ENCODE measurements around the gene SKIC3.

SKIC3 gene

DNA sequence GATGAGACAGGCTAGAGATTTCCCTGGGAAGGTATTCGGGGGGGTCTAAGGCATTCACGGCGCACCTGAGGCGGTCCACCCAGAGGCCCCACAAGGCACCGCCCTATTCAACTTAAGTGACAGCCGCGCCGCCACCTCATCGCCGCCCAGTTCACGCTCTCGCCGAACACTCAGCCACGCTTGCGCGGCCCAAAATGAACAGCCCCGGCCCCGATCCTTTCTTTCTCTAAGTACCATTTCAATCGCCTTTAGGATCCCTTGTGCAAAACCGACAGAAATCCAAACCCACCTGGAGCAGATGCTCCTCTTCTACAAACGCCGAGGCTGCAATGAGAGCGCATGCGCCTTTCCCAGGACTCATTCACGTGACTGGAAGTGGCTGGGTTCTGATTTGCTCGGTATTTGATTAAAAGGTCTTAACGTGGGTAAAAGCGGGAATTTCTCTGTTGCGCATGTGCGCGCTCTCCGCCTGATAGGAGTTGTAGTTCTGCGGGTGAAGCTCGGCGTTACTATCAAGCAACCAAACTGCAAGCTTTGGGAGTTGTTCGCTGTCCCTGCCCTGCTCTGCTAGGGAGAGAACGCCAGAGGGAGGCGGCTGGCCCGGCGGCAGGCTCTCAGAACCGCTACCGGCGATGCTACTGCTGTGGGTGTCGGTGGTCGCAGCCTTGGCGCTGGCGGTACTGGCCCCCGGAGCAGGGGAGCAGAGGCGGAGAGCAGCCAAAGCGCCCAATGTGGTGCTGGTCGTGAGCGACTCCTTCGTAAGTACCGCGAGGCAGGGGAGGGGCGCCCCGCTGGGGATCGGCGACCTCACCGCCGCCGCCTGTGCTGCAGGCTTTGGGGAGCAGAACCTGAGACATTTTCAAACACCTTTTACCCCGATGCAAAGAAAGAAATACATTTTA, at the start of gene SKIC3, which contains the start of gene ARSK:
Gene SKIC3 (minus strand): TSS at position 331 of the 902 bp plus-strand sequence. CDS start 7,827 bp downstream, outside the sequence.
Gene ARSK (plus strand): TSS at position 455 of the 902 bp plus-strand sequence. CDS start 178 bp downstream, at position 633.
- peak; percentile 94 for DNase-seq

GRCh38 chr5:95600557-95600956, 45.8 kb upstream of the SKIC3 start:
- DNase-seq, result no peak

- no peak for DNase-seq
Measured at GRCh38 chr5:95599252-95599651, 44.5 kb upstream of the SKIC3 start.

DNA sequence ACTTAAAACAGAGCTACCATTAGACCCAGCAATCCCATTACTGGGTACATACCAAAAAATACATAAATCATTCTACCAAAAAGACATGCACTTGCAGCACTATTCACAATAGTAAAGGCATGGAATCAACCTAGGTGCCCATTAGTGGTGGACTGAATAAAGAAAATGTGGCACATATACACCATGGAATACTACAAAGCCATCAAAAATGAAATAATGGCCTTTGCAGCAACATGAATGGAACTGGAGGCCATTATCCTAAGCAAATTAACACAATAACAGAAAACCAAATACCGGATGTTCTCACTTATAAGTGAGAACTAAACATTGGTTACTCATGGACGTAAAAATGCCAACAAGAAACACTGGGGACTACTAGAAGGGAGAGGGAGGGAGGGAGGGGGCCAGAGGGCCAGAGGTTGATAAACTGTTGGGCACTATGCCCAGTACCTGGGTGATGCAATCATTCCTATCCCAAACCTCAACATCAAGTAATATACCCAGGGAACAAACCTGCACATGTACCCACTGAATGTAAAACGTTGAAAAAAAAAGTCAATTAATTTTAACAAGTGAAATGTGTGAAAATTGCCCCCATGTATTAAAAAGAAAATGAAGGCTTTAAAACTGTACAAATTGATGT, 40.6 kb upstream of the SKIC3 start:
- no peak for DNase-seq

DNA sequence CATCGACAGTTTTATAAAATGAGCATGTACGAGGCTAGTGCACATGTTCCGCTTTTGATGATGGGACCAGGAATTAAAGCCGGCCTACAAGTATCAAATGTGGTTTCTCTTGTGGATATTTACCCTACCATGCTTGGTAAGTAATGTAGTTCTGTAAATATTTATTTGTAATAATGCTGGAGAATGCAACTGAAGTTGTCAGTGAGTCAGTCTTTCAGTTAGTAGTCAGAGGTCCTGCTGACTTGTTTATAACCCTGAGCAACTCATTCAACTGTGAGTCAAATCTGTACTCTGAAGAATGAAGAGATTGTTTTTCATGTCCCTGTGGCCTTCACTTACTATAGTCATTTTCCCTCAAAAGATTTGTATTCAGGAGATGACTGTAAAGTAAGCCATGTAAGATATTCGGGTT, 36.7 kb upstream of the SKIC3 start:
- no peak for DNase-seq

DNA sequence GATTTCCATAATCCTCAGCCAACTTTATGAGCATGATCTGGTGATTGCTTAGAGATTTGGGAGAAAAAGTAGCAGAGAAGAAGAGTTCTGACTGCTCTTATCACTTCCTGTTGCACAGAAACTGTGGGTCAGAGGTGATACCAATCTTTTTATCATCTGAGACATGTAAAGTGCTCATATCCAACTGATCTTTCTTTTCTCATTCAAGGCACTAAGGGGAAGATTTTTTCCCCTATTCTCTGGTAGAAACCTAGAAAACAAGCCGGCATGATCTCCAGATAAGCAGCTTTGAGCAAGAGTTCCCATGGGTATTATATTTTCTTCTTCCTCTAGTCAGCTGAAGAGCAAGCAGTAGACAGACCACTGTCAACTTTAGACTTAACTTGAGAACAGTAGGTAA, 36.1 kb upstream of the SKIC3 start:
- DNase-seq, result no peak

DNA sequence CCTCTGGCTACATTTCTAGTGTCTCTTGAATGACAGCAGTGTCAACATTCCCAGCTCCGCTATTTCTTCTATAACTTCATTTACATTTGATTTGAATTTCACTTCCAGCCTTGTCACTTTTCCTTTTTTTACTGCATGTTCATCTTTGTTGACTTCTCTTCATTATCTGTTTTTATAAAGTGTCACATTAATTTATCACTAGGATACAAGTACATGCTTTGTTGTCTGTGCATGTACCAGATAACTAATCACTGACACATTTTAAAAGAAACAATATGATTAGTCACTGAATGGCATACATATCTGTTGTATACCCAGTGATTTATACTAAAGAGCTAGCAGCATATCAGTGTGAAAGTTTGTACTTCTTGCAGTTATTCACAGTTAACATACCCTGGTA, 29.2 kb upstream of the SKIC3 start:
- no peak for DNase-seq

DNA sequence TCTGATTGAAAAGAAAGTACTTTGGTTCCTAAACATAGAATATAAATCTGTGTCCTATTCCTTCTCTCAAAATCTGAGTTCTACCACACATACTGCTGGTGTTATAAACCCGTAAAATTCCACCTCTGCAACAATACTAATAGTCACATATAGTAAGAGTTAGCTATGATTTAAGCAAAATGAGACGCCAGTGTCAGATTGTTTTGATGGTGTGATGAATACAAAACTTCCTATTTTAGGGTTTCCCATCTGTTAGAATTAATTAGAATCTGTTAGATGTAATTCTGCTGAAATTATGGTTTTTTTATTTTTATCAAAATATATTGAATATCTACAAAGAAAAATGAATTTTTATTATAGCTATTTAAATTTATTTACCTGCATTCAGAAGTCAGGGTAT, 26.8 kb upstream of the SKIC3 start:
- DNase-seq, result no peak

GRCh38 chr5:95572016-95572415, 17.2 kb upstream of the SKIC3 start:
- DNase-seq, result no peak

GRCh38 chr5:95565280-95565920, 10.6 kb upstream of the SKIC3 start:
- no peak for DNase-seq

DNA sequence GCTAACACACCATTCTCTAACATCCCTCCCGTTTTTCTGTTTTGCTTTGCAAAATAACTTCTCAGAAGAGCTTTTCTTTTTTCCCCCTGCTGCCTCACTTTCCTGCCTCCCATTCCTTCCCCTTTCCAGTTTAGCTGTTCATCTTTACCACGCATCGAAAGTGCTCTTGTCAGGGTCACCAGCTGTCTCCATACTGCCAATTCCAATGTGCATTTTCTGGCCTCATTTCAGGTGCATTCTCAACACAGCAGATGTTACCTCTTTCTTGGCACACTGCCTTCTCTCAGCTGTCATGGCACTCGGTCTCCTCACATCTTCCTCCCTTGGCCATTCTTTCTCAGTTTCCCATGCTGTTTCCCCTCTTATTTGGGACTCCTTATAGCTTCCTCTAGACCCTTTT, 9.7 kb upstream of the SKIC3 start:
- no peak for DNase-seq

GRCh38 chr5:95563367-95563766, 8.6 kb upstream of the SKIC3 start:
- DNase-seq, result no peak

DNA sequence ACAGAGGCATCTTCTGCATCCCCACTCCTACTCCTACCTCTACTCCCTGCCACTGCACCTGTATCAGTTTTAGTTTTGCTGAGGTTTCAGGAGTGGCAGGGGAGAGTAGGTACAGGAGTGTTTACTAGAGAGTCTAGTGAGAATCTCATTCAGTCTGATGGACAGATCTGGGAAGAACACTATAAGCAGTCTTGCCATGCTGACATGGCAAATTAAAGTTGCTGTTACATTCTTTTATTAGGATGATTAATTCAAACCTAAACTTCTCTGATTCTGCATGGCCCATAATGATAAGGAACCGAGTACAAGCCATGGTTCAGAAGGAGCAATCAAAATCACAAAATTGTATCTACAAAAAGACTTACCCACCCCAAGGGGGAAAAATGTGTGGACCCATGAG, 7.5 kb upstream of the SKIC3 start:
- DNase-seq, result no peak

DNA sequence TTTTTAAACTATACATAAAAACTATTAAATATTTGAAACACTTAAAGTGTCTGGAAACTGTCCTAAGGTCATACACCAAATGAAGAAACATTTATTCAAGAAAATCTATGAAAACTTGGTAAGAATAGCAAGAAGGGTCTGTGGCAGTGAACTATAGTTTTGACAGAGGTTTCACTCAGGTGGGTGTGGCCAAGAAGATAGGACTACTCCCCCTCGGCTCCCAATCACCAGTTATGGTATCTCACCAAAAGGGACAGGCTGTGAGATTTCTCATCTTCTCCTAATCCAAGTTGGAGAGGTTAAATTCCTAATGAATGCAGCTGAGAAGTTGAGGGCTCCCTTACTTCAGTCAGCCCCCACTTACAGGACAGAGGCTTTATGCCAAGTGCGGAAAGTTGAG, 3.1 kb upstream of the SKIC3 start:
- no peak for DNase-seq

GRCh38 chr5:95555553-95555952, 776 bp upstream of the SKIC3 start:
- no peak for DNase-seq

GRCh38 chr5:95554331-95554646, 488 bp downstream of the SKIC3 start:
- DNase-seq, result no peak

DNA sequence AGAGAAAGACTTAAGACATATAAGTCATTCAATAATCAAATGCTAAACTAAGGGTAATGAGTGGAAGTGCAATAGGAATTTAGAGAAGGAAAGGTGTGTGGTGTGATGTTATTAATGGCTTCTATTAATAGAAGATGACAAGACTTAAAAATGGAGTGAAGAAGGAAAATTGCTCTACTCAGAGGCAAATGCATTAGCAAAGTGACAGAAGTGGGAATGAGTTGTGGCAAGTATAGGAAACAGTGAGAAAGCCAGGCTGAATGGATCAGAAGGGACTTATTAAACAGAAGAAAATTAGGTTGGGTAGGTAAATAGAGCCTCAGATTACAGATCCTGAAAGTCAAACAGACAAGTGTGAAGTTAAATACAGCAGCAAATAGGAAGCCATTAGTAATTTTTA, 5.7 kb downstream of the SKIC3 start:
- no peak for DNase-seq

DNA sequence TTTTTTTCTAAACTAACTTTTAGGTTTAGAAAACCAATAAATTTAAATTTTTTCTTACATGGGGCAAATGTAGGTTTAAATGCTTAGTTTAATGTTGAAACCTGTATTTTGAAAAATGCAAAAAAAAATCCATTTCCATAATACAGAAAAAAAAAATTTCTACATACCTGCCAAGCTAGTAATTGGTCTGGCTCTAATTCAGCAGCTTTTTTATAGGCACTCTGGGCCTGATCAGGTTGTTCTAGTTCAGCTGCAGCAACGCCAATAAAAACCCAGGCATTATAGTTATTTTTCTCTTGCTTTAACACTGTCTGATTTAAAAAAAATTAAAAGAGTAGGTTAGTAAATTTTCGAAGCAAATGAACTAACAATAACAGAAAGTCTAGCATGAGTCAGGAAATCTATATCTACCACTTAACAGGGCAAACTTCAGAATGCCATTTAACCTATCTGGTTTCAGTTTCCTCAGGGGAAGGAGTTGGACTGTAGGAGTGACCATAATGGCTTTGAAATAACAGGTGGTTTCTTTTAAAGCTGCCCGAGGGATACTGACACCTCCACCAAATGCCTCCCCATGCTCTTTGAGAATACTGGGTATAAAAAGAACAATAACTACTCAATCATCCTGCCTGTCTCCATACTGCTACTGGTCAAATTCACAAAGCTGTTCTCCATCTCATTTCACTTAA, 11.6 kb downstream of the SKIC3 start:
- no peak for DNase-seq

DNA sequence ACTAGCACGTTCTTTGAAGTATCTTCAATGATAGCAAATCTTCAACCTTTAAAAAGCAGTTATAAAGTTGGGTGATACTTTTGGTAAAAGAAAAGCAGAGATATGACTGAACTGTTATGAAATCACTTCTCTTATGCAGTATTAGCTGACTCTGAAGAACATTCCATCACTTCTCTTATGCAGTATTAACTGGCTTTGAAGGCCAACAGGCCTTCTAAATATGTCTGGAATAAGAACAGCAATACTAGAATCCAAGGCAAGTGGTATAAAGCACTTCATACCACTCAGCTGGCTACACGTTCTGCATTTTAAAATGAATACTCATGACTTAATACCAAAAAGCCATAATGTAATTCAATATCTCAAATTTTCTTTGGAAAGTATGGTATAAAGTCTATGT, 17.3 kb downstream of the SKIC3 start:
- DNase-seq, result no peak

GRCh38 chr5:95533761-95534160, 21.0 kb downstream of the SKIC3 start:
- no peak for DNase-seq

GRCh38 chr5:95533106-95533505, 21.7 kb downstream of the SKIC3 start:
- DNase-seq, result no peak

GRCh38 chr5:95532415-95532814, 22.4 kb downstream of the SKIC3 start:
- no peak for DNase-seq

GRCh38 chr5:95531491-95531890, 23.3 kb downstream of the SKIC3 start:
- DNase-seq, result no peak

Measured in DMS79 (cell line).